Measurements from ENCODE around the gene ZNF385C.

Gene ZNF385C

GRCh38 chr17:42061646-42062487 is 36.4 kb downstream of the ZNF385C start:
- intact Hi-C loops (cut with DNase I), result no loop called here
- no peak for DNase-seq

- intact Hi-C loops (cut with DNase I), result no loop called here
- DNase-seq, result no peak
These were observed 38.0 kb downstream of the ZNF385C start for GRCh38 chr17:42060231-42060630.

GRCh38 chr17:42059815-42060214 is 38.5 kb downstream of the ZNF385C start:
- intact Hi-C loops (cut with DNase I), result no loop called here
- no peak for DNase-seq

- DNase-seq, result no peak
- intact Hi-C loops (cut with DNase I), result no loop called here
These were observed 40.2 kb downstream of the ZNF385C start for GRCh38 chr17:42058063-42058462.

- no peak for DNase-seq
- intact Hi-C loops (cut with DNase I), result no loop called here
These were observed 41.6 kb downstream of the ZNF385C start for GRCh38 chr17:42056635-42057034.

GRCh38 chr17:42055496-42055895 is 42.8 kb downstream of the ZNF385C start:
- no peak for DNase-seq

GRCh38 chr17:42055027-42055426 is 43.2 kb downstream of the ZNF385C start:
- DNase-seq, result no peak
- intact Hi-C loops (cut with DNase I), result no loop called here

More at GRCh38 chr17:42055496-42055895, 42.8 kb downstream of the ZNF385C start:
- intact Hi-C loops (cut with DNase I), result no loop called here

- intact Hi-C loops (cut with DNase I), result no loop called here
- no peak for DNase-seq
These were observed 44.4 kb downstream of the ZNF385C start for GRCh38 chr17:42053731-42054500.

GRCh38 chr17:42052346-42052877 is 45.9 kb downstream of the ZNF385C start:
- DNase-seq, result no peak
- intact Hi-C loops (cut with DNase I), result no loop called here

GRCh38 chr17:42051645-42052044 is 46.6 kb downstream of the ZNF385C start:
- intact Hi-C loops (cut with DNase I), result no loop called here
- DNase-seq, result no peak

GRCh38 chr17:42051013-42051400 is 47.3 kb downstream of the ZNF385C start:
- intact Hi-C loops (cut with DNase I), result no loop called here
- no peak for DNase-seq

GRCh38 chr17:42050393-42051012 is 47.8 kb downstream of the ZNF385C start, which contains the start of gene C17orf113:
C17orf113 (minus strand) TSS chr17:42050601; CDS start chr17:42043376, 7,225 bp downstream.
- DNase-seq, result peak; percentile 16 to 81 (median 61)
- intact Hi-C loops (cut with DNase I), result no loop called here

GRCh38 chr17:42049834-42050392 is 48.4 kb downstream of the ZNF385C start:
- no peak for DNase-seq
- intact Hi-C loops (cut with DNase I), result no loop called here

GRCh38 chr17:42047343-42047742 is 50.9 kb downstream of the ZNF385C start:
- intact Hi-C loops (cut with DNase I), result no loop called here
- DNase-seq, result no peak

GRCh38 chr17:42045719-42046118 is 52.6 kb downstream of the ZNF385C start:
- intact Hi-C loops (cut with DNase I), result no loop called here
- no peak for DNase-seq

GRCh38 chr17:42042598-42043319 is 55.5 kb downstream of the ZNF385C start:
- no peak for DNase-seq
- intact Hi-C loops (cut with DNase I), result no loop called here

GRCh38 chr17:42041619-42042018 is 56.7 kb downstream of the ZNF385C start:
- intact Hi-C loops (cut with DNase I), result no loop called here
- DNase-seq, result no peak

- intact Hi-C loops (cut with DNase I), result no loop called here
- no peak for DNase-seq
These were observed 57.5 kb downstream of the ZNF385C start for GRCh38 chr17:42040818-42041217.

All from head of caudate nucleus (tissue), 42 donors.